Lung microvascular endothelial cell (primary cell): ENCODE measurements around the gene TLR6. TPM values are rescaled to one million over a fixed set of nuclear protein-coding genes. Genes with fewer than 3 reads are reported as not detected.

Experiments
- DNase-seq, 2 donors: peaks; one replicate each; pipeline versions ENCODE4 v3.0.0 to v3.0.0-alpha.2; 2010; ENCODE audit warnings: low read depth in 2 of 2
- total RNA-seq: library from RNA; depleted of rRNA; stranded (reverse); fragments of >200 nt; gene quantifications from 2 replicates; pipeline ENCODE4 v1.2.1, GENCODE V29; 2014

Gene TLR6
- under 0.01 and 0.22 TPM in 2 replicates for total RNA-seq

GRCh38 chr4:38856524-38857337, at the start of gene TLR6:
Gene TLR6, minus strand, starts transcription at chr4:38856817. Its CDS starts 27,344 bp downstream, at chr4:38829473.
- DNase-seq, result peak; percentile 66 to 74

DNA sequence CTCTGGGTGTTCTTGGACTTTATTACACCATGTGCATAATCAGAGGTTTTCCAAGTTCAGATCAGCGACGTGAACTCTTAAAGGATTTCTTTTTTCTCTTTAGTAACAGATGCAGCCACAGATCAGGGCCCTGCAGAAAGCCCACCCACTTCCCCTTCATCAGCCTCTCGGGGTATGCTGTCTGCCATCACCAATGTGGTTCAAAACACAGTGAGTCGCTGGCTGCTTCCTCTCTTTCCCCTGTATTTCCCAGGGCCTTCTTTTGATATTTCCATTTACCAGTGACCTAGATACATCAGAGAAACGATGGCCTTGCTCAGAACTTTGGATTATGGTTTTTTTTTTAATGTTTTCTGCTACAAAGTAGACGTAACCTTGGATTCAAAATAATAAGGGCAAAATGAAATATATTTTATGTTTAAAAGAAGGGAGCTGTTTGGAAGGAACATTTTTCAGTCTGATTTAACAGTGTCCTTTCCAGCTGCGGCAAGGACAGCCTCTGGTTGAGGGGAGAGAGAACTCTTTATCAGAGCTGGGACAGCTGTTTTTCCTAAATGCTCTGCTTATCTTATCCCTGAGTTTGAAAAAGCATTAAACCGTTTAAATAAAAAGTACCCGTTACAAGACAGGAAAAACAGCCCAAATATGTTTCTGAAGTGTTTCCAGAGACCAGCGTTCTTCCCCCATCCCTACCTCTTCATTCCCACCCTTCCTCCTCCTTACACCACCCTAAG, 49.2 kb upstream of the TLR6 start:
- no peak for DNase-seq

DNA sequence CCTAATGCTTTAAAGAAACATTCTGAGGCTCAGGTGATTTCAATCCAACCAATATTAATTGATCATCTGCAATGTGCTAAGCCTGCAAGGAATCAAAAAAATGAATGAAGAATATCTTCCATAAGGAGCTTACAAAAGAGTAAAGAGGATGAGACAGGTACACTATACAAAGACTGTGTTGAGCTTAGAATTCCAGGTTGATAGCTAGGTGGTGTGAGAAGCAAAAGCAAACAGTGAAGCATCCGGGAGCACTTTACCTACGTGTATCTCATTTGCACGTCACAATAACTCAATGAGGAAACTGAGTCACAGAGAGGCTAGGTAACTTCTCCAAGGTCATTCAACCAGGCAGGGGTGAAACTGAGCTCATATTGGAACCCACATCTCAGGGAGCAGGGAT, 48.1 kb upstream of the TLR6 start:
- DNase-seq, result no peak

- no peak for DNase-seq
These were observed 47.6 kb upstream of the TLR6 start for GRCh38 chr4:38904090-38904666.

GRCh38 chr4:38902695-38903094, 46.1 kb upstream of the TLR6 start:
- peak; percentile 29 to 42 for DNase-seq

DNA sequence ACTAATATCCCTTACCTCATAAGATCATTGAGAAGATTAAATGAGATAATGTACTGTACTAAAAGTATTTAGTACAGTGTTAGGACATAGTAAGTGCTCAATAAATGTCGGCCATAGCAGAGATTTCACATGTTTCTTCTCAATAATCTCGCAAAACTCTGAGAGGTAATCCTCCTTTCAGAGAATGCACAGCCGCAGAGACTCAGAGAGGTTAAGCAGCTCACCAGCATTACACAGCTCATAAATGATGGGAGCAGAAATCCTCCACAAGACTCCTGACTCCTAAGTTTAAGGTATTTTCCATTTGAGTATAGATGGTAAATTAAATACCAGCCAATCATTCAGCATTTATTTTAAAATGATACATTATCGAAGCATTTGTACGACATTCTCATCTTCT, 45.6 kb upstream of the TLR6 start:
- DNase-seq, result no peak

GRCh38 chr4:38898245-38898644, 41.6 kb upstream of the TLR6 start:
- no peak for DNase-seq

GRCh38 chr4:38896940-38897339, 40.3 kb upstream of the TLR6 start:
- DNase-seq, result no peak

GRCh38 chr4:38894322-38894982, 37.8 kb upstream of the TLR6 start:
- peak in 1 of 2 donors; percentile 13 for DNase-seq

DNA sequence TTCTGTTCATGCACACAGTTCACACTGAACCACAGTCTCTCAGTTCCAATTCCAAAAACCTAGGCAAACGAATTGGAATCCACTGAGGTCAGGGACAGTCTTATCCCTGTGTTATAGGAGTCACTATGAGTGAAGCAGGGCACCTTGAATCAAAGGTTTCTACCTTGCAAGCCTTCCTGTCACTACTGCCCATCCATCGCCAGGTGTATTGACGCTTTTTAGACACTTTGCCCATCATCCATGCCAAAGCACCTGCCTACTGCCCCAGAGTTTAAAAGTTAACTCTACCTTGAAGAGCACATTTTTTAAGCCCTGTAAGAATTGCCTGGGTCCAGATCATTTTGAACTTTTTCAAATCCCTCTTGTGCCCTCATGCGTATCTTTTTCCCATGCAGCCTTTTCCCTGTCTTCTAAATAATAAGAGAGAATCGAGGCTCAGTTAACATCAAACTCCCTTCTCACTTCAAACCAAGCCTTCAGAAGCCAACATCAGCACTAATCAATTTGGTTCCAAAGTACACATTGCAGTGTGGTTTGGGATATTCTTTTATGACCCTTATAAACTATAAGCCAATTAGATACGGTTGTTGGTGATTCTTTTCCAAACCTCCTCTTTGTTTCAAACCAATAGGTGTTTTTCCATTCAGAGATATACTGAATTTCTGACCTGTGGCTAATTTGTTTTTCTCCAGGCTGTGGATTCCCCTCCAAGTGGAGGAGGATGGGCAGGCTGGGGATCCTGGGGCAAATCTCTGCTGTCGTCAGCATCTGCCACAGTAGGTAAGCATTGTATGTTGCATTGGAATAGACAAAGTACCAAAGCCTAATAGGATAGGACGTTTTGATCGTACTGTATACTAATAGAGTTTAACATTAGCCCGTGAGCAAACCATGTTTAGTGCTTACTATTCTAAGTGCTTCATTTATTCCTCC, 34.7 kb upstream of the TLR6 start:
- no peak for DNase-seq

DNA sequence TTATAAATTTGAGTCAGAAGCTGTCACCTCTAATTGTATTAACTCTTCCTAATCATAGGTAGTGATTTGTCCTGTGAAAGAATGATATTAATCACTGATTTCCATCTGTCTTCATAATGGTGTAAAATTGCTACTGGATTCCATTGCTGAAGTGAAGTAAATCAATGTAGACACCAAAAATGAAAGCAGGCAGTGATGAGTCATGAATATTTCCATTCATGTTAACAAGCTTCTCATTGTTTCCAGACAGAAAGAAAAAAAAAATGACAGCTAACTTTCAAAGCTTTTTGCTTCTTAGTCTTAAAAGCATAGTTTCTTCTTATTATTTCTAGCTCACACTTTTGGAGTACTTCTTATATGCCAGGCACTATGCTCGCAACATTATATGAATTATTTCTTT, 32.5 kb upstream of the TLR6 start:
- DNase-seq, result peak; percentile 90

DNA sequence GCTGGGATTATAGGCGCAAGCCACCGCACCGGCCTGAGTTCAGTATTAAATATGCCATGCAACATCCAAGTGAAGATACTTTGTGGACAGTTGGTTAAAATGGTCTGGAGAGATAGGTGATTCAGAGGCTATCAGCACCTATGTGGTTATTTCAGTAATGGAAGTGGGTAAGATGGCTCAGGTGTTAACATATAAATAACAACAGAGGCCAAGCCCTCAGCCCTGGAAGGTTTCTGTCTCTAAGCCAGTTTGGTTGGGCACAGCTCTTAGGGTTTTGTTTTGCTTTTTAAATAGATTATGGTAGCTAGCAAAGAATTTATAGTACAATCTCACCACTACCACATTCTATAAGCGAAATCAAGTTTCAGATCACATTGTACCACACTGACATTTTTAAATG, 27.6 kb upstream of the TLR6 start:
- DNase-seq, result no peak

DNA sequence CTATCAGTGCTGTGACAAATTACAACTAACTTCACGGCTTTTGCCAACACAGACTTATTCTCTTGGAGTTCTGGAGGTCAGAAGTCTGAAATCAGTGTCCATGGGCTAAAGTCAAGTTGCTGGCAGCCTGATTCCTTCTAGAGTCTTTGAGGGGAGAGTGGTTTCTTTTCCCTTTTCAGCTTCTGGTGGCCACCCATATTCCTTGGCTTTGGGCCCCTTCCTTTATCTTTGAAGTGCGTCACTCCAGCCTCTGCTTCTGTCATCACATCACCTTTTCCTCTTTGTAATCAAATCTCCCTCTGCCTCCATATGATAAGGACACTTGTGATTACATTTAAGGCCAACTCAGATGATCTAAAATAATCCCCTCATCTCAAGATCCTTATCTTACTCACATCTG, 20.0 kb upstream of the TLR6 start:
- no peak for DNase-seq

- no peak for DNase-seq
These were observed 16.8 kb upstream of the TLR6 start for GRCh38 chr4:38873290-38873944.

DNA sequence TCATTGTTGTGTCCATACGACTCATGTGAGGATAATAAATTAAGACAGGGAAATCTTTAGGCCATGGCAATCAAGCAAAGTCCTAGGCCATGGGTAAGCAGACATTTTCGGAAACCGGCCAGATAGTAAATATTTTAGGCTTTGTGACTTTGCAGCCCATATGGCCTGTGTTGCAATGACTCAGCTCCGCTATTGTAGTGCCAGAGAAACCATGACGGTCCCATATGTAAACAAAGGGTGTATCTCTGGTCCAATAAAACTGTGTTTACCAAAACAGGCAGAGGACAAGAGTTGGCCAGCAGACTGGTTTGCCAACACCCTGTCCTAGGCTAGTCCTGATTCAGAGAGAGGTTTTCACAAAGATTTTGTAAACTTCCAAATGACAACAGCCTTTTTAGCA, 16.0 kb upstream of the TLR6 start:
- peak; percentile 59 to 62 for DNase-seq

DNA sequence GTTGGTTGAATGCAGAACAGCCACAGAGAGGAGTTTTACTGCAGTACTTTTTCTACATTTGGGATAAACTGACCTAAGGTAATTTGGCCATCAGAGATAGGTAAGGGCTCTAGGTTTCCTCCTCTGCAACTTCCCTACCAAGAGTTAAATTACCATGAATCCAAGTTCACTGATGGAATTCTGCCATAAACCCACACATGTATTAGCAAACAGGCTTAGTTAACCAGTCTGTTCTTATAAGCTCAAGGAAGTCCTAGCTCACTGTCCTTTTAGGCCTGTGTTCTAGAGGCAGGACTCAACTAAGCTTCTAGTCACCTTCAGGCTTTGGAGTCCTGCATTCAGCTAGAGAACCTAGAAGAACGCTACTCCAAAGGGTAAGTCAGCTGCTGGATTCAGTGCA, 15.0 kb upstream of the TLR6 start:
- no peak for DNase-seq

DNA sequence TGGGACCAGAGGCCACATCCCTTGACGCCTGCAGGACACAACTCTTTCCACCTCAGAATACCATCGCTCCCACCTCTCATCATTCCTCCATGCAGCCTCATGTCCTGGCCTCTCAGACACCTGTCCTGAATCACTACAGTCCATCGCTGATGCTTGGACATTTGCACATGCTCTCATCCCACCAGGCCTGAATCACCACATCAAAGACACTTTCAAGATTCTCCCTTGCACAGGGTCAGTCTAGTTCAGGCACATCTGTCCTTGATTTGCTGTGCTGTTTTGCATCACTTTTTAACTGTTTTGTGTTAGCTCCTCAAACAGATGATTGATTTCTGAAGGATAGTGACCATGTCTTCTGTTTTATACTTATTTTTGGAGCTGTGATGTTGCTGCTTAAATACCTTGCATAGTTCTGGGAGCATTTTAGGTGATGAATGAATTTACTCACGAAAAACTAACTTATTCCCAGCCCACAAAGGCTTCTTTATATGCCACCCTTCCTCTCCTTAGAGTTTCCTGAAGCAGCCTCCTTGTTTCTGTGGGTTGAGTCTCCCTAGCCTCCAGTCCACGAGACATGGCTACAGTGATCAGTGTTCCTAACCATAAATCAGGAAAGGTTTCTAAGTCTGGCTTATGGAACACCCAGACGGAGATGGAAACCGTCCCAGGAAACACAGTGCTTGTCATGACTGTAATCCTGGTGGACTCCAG, 13.6 kb upstream of the TLR6 start:
- DNase-seq, result no peak

DNA sequence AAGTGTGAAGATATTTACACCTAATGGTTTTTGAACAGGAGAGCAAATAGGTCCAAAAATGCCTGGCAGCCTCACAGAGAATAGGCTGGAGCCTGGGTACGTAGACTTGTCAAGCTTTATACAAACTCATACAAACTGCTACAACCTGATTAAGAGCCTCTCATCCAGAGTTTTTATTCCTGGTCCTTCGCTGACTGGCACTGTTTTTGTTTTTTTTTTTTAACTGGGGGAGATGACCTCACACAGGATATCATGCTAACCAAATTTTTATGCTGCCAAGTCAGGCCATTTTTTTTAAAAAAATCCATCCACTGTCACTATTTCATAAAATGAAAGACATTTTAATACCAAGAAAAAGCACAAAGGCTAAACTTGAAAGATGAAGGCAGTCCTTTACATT, 12.9 kb upstream of the TLR6 start:
- DNase-seq, result peak; percentile 49 to 58

DNA sequence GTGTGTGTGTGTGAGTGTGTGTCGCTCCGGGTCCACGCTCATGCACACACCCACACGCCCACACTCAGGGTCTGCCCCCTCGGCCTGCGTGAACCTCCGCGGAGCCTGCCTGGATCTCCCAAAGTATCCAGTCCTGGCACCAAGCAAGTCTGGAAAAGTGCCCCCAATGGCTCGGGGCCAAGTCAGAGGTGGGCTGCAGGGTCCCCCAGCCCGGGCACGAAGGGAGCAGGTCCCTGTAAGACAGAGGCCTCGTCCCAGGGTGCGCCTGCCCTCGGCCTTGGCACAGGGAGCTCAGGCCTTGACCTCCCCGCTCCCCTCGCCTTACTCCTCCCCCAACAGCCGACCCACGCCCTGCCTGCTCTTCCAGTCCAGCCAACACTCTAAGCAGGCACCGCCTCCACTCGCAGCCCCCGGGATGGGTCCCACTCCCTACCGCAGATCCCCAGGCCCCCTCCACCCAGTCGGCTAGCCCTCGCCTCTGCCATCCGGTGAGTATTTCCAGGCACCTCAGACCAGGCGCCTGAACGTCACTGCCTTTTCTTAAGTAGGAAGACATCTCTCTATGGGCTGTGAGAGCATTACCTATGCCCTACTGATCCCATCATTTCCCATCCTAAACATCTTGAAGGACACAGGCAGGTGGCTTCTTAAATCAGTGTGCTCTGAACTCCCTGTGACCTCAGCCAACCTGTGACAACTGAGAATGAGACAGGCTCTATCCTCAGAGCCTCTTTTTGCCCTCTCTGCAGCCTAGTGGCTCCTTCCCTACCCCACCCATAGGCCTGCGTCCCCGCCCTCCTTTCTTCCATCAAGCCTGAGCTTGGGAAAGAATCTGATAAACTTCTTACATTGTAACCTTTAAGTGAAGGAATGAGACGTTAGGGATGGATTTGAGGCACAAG, 11.7 kb upstream of the TLR6 start:
- peak; percentile 36 to 45 for DNase-seq
